ENCODE data around the gene PTPRF.
A peak's percentile ranks its signal among the peaks of the same experiment; 100 is the strongest.
"Not testable (repeated sequence)": the region's sequence is repeated elsewhere in the genome, so short reads cannot be mapped to it uniquely, and the experiment has no call there.

Gene PTPRF

DNA sequence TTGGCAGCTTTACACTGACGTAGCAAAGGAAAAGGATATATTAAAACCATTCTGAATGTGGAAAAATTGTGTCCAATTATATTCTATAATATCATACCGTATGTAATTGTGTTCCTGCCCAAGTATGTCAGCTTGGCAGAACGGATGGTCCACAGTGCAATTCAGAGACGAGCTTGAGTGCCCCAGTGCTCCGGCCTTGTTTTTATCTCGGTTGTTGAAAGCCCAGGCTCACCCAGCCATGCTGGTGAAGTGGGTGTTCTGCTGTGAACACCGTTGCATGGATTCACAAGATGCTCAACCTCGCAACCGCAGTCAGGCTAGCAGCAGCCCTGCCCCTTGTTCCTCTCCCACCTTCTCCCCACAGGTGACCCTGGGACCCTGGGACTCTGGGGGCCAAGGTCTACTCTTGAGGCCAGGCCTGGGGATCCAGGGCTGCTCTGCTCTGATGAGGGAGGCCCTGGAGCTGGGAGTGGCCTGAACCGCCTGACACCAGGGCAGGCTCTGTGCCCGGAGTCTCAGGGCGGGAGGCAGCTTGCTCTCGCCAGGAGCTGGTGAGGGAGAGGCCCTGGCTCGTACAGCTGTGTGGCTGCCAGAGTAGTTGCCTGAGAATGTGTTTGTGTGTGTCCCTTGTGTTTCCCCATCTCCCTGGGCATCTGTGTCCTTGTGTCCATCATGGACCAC, 11.2 kb downstream of the PTPRF start:
- Histone ChIP-seq H3K9ac (ENCODE audit: low read length) (peak overlapping the region; percentile 30), H3K9me3 (ENCODE audit: control insufficient read depth, low read length) (no peaks in the 10 kb centered on the region), H3K4me1 (ENCODE audit: control insufficient read depth, insufficient read depth, low read length) (peaks cover 98% of the 10 kb centered on the region), H3K4me3 (ENCODE audit: low read length) (no peak overlapping the region), H3K27me3 (ENCODE audit: control insufficient read depth, insufficient read depth, low read length) (no peaks in the 10 kb centered on the region), H3K36me3 (ENCODE audit: control insufficient read depth, insufficient read depth, low read length) (no peaks in the 10 kb centered on the region)

GRCh38 chr1:43542527-43543458, 12.1 kb downstream of the PTPRF start:
- no peak overlapping the region for H3K4me3 ChIP-seq (ENCODE audit: low read length)
- peaks cover 98% of the 10 kb centered on the region for H3K4me1 ChIP-seq (ENCODE audit: control insufficient read depth, insufficient read depth, low read length)
- H3K9me3 ChIP-seq (ENCODE audit: control insufficient read depth, low read length): no peaks in the 10 kb centered on the region
- no peaks in the 10 kb centered on the region for H3K27me3 ChIP-seq (ENCODE audit: control insufficient read depth, insufficient read depth, low read length)
- H3K9ac ChIP-seq (ENCODE audit: low read length): no peak overlapping the region
- no peaks in the 10 kb centered on the region for H3K36me3 ChIP-seq (ENCODE audit: control insufficient read depth, insufficient read depth, low read length)

DNA sequence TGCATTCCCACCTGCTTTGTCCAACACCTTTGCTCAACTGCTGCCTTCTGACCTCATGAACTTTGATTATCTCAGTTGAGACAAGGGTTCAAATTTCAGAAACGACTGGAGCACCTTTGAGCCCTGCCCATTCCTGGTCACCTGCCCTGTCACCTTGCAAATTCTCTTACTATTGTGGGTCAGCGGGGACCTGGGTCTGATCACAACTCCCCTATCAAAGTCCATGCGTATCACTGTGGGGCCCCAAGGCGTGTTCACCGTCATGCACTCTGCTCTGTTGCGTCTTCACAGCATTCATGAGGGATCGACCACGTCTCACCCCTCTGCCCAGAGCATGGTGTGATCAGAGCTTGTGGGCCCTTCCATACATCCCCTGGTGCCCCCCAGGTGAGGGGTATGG, 12.9 kb downstream of the PTPRF start:
- H3K36me3 ChIP-seq (ENCODE audit: control insufficient read depth, insufficient read depth, low read length): no peaks in the 10 kb centered on the region
- no peaks in the 10 kb centered on the region for H3K27me3 ChIP-seq (ENCODE audit: control insufficient read depth, insufficient read depth, low read length)
- H3K9ac ChIP-seq (ENCODE audit: low read length): no peak overlapping the region
- peaks cover 98% of the 10 kb centered on the region for H3K4me1 ChIP-seq (ENCODE audit: control insufficient read depth, insufficient read depth, low read length)
- H3K9me3 ChIP-seq (ENCODE audit: control insufficient read depth, low read length): no peaks in the 10 kb centered on the region
- H3K4me3 ChIP-seq (ENCODE audit: low read length): no peak overlapping the region

- Histone ChIP-seq H3K4me1 (ENCODE audit: control insufficient read depth, insufficient read depth, low read length) (peaks cover 96% of the 10 kb centered on the region), H3K27me3 (ENCODE audit: control insufficient read depth, insufficient read depth, low read length) (no peaks in the 10 kb centered on the region), H3K36me3 (ENCODE audit: control insufficient read depth, insufficient read depth, low read length) (no peaks in the 10 kb centered on the region), H3K9me3 (ENCODE audit: control insufficient read depth, low read length) (no peaks in the 10 kb centered on the region), H3K4me3 (ENCODE audit: low read length) (peak overlapping the region; percentile 31), H3K9ac (ENCODE audit: low read length) (peak overlapping the region; percentile 54)
Measured at GRCh38 chr1:43545339-43545694, 14.6 kb downstream of the PTPRF start.

GRCh38 chr1:43545695-43546387, 15.2 kb downstream of the PTPRF start:
- peaks cover 96% of the 10 kb centered on the region for H3K4me1 ChIP-seq (ENCODE audit: control insufficient read depth, insufficient read depth, low read length)
- H3K9ac ChIP-seq (ENCODE audit: low read length): peak overlapping the region; percentile 54

GRCh38 chr1:43546388-43547100, 15.9 kb downstream of the PTPRF start:
- Histone ChIP-seq H3K9ac (ENCODE audit: low read length) (peak overlapping the region; percentile 11), H3K4me1 (ENCODE audit: control insufficient read depth, insufficient read depth, low read length) (peaks cover 96% of the 10 kb centered on the region), H3K36me3 (ENCODE audit: control insufficient read depth, insufficient read depth, low read length) (no peaks in the 10 kb centered on the region), H3K4me3 (ENCODE audit: low read length) (no peak overlapping the region), H3K9me3 (ENCODE audit: control insufficient read depth, low read length) (no peaks in the 10 kb centered on the region), H3K27me3 (ENCODE audit: control insufficient read depth, insufficient read depth, low read length) (no peaks in the 10 kb centered on the region)

More at GRCh38 chr1:43545695-43546387, 15.2 kb downstream of the PTPRF start:
- H3K4me3 ChIP-seq (ENCODE audit: low read length): no peak overlapping the region
- H3K27me3 ChIP-seq (ENCODE audit: control insufficient read depth, insufficient read depth, low read length): no peaks in the 10 kb centered on the region
- H3K9me3 ChIP-seq (ENCODE audit: control insufficient read depth, low read length): no peaks in the 10 kb centered on the region
- H3K36me3 ChIP-seq (ENCODE audit: control insufficient read depth, insufficient read depth, low read length): no peaks in the 10 kb centered on the region

GRCh38 chr1:43547538-43548072, 16.9 kb downstream of the PTPRF start:
- Histone ChIP-seq H3K27me3 (ENCODE audit: control insufficient read depth, insufficient read depth, low read length) (no peaks in the 10 kb centered on the region), H3K9me3 (ENCODE audit: control insufficient read depth, low read length) (no peaks in the 10 kb centered on the region), H3K36me3 (ENCODE audit: control insufficient read depth, insufficient read depth, low read length) (no peaks in the 10 kb centered on the region), H3K9ac (ENCODE audit: low read length) (no peak overlapping the region), H3K4me3 (ENCODE audit: low read length) (no peak overlapping the region), H3K4me1 (ENCODE audit: control insufficient read depth, insufficient read depth, low read length) (peaks cover 96% of the 10 kb centered on the region)

DNA sequence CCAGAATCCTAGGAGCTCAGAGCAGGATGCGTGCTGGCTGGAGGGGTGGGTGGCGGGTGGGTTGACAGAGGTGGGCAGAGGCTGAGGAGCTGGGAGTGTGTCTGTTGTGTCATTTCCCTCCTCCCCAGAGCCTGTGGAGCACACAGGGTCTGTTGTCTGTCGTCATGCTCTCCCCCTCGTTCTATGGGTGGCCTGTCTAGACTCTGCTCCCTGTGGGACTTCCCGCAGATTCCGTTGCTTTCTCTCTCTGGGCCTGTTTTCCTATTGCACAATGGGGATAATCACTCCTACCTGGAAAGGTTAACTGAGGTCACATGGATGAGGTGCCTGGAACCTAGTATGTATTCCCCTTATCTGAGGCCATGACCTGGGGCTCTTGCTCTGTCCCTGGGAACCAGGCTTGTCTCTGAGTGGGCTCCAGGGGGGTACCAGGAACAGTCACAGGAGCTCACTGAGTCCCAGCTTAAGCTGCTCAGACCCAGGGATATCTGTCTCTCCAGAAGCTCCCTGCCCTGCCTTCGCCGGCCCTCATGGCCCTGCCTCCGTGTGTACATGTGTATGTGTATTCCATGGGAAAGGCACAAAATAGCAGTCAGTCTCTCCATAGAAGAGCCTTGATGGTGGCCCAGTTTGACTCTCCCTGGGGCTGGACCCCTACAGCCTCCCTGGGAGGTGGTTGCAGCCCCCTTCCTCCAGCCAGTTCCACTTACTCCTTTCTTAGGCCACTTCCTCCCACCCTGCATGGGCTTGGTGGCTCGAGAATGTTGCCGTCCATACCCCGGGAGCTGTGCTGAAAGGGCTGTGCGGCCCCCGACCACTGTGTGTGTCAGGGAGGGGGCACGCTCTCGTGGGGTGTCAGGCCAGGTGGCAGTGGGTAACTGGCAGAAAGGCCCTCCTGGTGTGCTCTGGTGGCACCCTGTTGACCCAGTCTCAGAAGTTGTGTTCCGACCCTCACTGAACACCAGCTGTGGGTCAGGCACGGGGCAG, 17.9 kb downstream of the PTPRF start:
- no peak overlapping the region for H3K4me3 ChIP-seq (ENCODE audit: low read length)
- no peaks in the 10 kb centered on the region for H3K9me3 ChIP-seq (ENCODE audit: control insufficient read depth, low read length)
- no peaks in the 10 kb centered on the region for H3K27me3 ChIP-seq (ENCODE audit: control insufficient read depth, insufficient read depth, low read length)
- peaks cover 96% of the 10 kb centered on the region for H3K4me1 ChIP-seq (ENCODE audit: control insufficient read depth, insufficient read depth, low read length)
- peak overlapping the region; percentile 42 for H3K9ac ChIP-seq (ENCODE audit: low read length)
- H3K36me3 ChIP-seq (ENCODE audit: control insufficient read depth, insufficient read depth, low read length): no peaks in the 10 kb centered on the region

- not testable (repeated sequence) for H3K4me3 ChIP-seq (ENCODE audit: low read length); H3K27me3 ChIP-seq (ENCODE audit: control insufficient read depth, insufficient read depth, low read length); H3K9me3 ChIP-seq (ENCODE audit: control insufficient read depth, low read length); H3K36me3 ChIP-seq (ENCODE audit: control insufficient read depth, insufficient read depth, low read length)
- Histone ChIP-seq H3K4me1 (ENCODE audit: control insufficient read depth, insufficient read depth, low read length) (peaks cover 93% of the 10 kb centered on the region), H3K9ac (ENCODE audit: low read length) (peak overlapping the region; percentile 42)
Measured at GRCh38 chr1:43549394-43549793, 18.7 kb downstream of the PTPRF start.

GRCh38 chr1:43549921-43550597, 19.4 kb downstream of the PTPRF start:
- no peaks in the 10 kb centered on the region for H3K36me3 ChIP-seq (ENCODE audit: control insufficient read depth, insufficient read depth, low read length)
- peak overlapping the region; percentile 58 for H3K9ac ChIP-seq (ENCODE audit: low read length)
- no peaks in the 10 kb centered on the region for H3K9me3 ChIP-seq (ENCODE audit: control insufficient read depth, low read length)
- no peaks in the 10 kb centered on the region for H3K27me3 ChIP-seq (ENCODE audit: control insufficient read depth, insufficient read depth, low read length)
- peaks cover 86% of the 10 kb centered on the region for H3K4me1 ChIP-seq (ENCODE audit: control insufficient read depth, insufficient read depth, low read length)
- H3K4me3 ChIP-seq (ENCODE audit: low read length): no peak overlapping the region
